ENCODE data around the gene BCKDHB.
A peak's percentile ranks its signal among the peaks of the same experiment; 100 is the strongest.

Gene BCKDHB

GRCh38 chr6:80182308-80182707, 75.8 kb downstream of the BCKDHB start:
- peaks cover 0 to 2% of the 10 kb centered on the region in 2 experiments for H3K36me3 ChIP-seq (ENCODE audit: control insufficient read depth in 1 of 2, insufficient read depth in 2 of 2, low read length in 2 of 2)
- WGBS (ENCODE audit: extremely low coverage, insufficient coverage, insufficient read length) = no CpG with 5 or more reads among the region's 1 CpG

DNA sequence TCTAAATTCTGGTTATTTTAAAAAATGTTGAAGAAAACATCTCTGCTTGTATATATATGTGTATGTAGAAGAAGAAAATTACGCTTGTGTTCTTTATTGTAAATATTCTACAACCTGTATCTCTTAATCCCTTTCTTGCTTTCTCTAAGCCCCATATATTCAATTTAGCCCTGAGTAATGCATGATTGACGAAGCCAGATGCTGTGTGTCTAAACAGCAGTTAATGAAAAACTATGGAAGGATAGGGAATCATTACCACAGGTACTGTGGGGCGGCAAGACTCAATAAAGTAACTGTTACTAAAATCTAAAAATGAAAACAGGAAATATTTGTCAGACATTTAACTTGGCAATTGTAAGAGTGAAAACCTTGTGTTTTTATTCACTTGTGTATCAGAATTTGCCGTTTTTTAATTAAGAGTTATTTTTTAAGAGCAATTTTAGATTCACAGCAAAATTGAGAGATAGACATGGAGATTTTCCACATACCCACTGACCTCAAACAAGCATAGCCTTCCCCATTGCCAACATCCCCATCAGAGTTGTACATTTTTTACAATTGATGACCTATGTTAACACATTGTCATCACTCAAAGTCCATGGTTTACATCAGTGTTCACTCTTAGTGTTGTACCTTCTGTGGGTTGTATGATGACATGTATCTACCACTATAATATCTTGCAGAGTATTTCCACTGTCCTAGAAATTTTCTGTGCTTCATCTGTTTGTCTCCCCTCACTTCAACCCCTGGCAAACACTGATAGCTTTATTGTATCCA, 76.7 kb downstream of the BCKDHB start:
- Histone ChIP-seq H4K8ac (ENCODE audit: low read depth, low read length) (no peak overlapping the region), H2AFZ (ENCODE audit: insufficient read depth, low read length, poor library complexity) (no peak overlapping the region), H2BK5ac (ENCODE audit: low read depth, low read length, poor library complexity) (no peak overlapping the region), H2AK5ac (ENCODE audit: low read length) (no peak overlapping the region), H3K4ac (ENCODE audit: low read depth, low read length) (no peak overlapping the region), H3K23ac (ENCODE audit: low read length) (no peak overlapping the region), H3K9me3 (ENCODE audit: insufficient read depth, low read depth, low read length) (no peaks in the 10 kb centered on the region), H2BK120ac (ENCODE audit: insufficient read depth, low read length, poor library complexity) (no peak overlapping the region), H3K4me1 (ENCODE audit: control insufficient read depth in 1 of 2, insufficient read depth in 2 of 2, low read length in 2 of 2) (peaks cover 3 to 5% of the 10 kb centered on the region in 2 experiments), H3K4me2 (ENCODE audit: low read length) (no peak overlapping the region), H3K4me3 (ENCODE audit: low read depth, low read length) (no peak overlapping the region), H3K36me3 (ENCODE audit: control insufficient read depth in 1 of 2, insufficient read depth in 2 of 2, low read length in 2 of 2) (peaks cover 0 to 2% of the 10 kb centered on the region in 2 experiments), H3K9ac (ENCODE audit: low read length) (no peak overlapping the region), H3K27ac (ENCODE audit: low read depth, low read length) (no peak overlapping the region), H4K12ac (ENCODE audit: low read depth, low read length) (no peak overlapping the region), H3K18ac (ENCODE audit: low read length) (no peak overlapping the region), H3K14ac (ENCODE audit: low read length) (no peak overlapping the region), H3K79me2 (ENCODE audit: control insufficient read depth, insufficient read depth, low read length, poor library complexity) (no peaks in the 10 kb centered on the region), H2BK12ac (ENCODE audit: low read length) (no peak overlapping the region), H3K79me1 (ENCODE audit: low read length) (no peaks in the 10 kb centered on the region), H4K91ac (ENCODE audit: low read depth, low read length) (no peak overlapping the region), H3K27me3 (ENCODE audit: insufficient read depth, low read length) (no peaks in the 10 kb centered on the region)
- DNase-seq = no peak
- no CpG with 5 or more reads among the region's 4 CpGs for WGBS (ENCODE audit: extremely low coverage, insufficient coverage, insufficient read length)

More at GRCh38 chr6:80182308-80182707, 75.8 kb downstream of the BCKDHB start:
- H3K27me3 ChIP-seq (ENCODE audit: insufficient read depth, low read length) = no peaks in the 10 kb centered on the region
- peaks cover 3 to 5% of the 10 kb centered on the region in 2 experiments for H3K4me1 ChIP-seq (ENCODE audit: control insufficient read depth in 1 of 2, insufficient read depth in 2 of 2, low read length in 2 of 2)
- DNase-seq = no peak
- no peak overlapping the region for H3K4me3 ChIP-seq (ENCODE audit: low read depth, low read length)
- H3K9me3 ChIP-seq (ENCODE audit: insufficient read depth, low read depth, low read length) = no peaks in the 10 kb centered on the region
- H4K8ac ChIP-seq (ENCODE audit: low read depth, low read length) = no peak overlapping the region
- H4K12ac ChIP-seq (ENCODE audit: low read depth, low read length) = no peak overlapping the region
- H2AFZ ChIP-seq (ENCODE audit: insufficient read depth, low read length, poor library complexity) = no peak overlapping the region
- H3K4ac ChIP-seq (ENCODE audit: low read depth, low read length) = no peak overlapping the region
- H2BK5ac ChIP-seq (ENCODE audit: low read depth, low read length, poor library complexity) = no peak overlapping the region
- no peak overlapping the region for H3K14ac ChIP-seq (ENCODE audit: low read length)
- H3K18ac ChIP-seq (ENCODE audit: low read length) = no peak overlapping the region
- H3K23ac ChIP-seq (ENCODE audit: low read length) = no peak overlapping the region
- no peak overlapping the region for H4K91ac ChIP-seq (ENCODE audit: low read depth, low read length)
- H2AK5ac ChIP-seq (ENCODE audit: low read length) = no peak overlapping the region
- no peaks in the 10 kb centered on the region for H3K79me2 ChIP-seq (ENCODE audit: control insufficient read depth, insufficient read depth, low read length, poor library complexity)
- H3K9ac ChIP-seq (ENCODE audit: low read length) = no peak overlapping the region
- H3K4me2 ChIP-seq (ENCODE audit: low read length) = no peak overlapping the region
- H2BK120ac ChIP-seq (ENCODE audit: insufficient read depth, low read length, poor library complexity) = no peak overlapping the region
- no peak overlapping the region for H3K27ac ChIP-seq (ENCODE audit: low read depth, low read length)
- H3K79me1 ChIP-seq (ENCODE audit: low read length) = no peaks in the 10 kb centered on the region
- no peak overlapping the region for H2BK12ac ChIP-seq (ENCODE audit: low read length)

DNA sequence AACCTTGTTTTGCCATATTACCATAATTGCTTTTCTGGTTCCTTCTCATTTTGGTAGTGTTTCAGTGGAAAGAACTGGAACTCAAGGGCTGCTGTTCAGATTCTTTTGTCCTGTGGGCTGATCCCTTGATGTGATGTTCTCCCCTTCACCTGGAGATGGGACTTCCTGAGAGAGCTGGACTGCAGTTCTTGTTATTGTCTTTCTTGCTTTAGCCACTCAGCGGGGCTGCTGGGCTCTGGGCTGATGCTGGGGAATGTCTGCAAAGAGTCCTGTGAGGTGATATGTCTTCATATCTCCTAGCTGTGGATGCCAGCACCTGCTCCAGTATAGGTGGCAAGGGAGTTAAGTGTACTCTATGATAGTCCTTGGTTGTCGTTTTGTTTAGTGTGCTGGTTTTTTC, 79.0 kb downstream of the BCKDHB start:
- no peak for DNase-seq
- Histone ChIP-seq H3K23ac (ENCODE audit: low read length) (no peak overlapping the region), H4K8ac (ENCODE audit: low read depth, low read length) (no peak overlapping the region), H4K91ac (ENCODE audit: low read depth, low read length) (no peak overlapping the region), H3K27me3 (ENCODE audit: insufficient read depth, low read length) (no peaks in the 10 kb centered on the region), H3K9me3 (ENCODE audit: insufficient read depth, low read depth, low read length) (no peaks in the 10 kb centered on the region), H3K36me3 (ENCODE audit: control insufficient read depth in 1 of 2, insufficient read depth in 2 of 2, low read length in 2 of 2) (no peaks in the 10 kb centered on the region), H3K4me3 (ENCODE audit: low read depth, low read length) (no peak overlapping the region), H3K27ac (ENCODE audit: low read depth, low read length) (no peak overlapping the region), H2BK12ac (ENCODE audit: low read length) (no peak overlapping the region), H2BK5ac (ENCODE audit: low read depth, low read length, poor library complexity) (no peak overlapping the region), H3K79me2 (ENCODE audit: control insufficient read depth, insufficient read depth, low read length, poor library complexity) (no peaks in the 10 kb centered on the region), H2AK5ac (ENCODE audit: low read length) (no peak overlapping the region), H3K9ac (ENCODE audit: low read length) (no peak overlapping the region), H3K18ac (ENCODE audit: low read length) (no peak overlapping the region), H4K12ac (ENCODE audit: low read depth, low read length) (no peak overlapping the region), H3K14ac (ENCODE audit: low read length) (no peak overlapping the region), H3K4me1 (ENCODE audit: control insufficient read depth in 1 of 2, insufficient read depth in 2 of 2, low read length in 2 of 2) (peaks cover 3 to 5% of the 10 kb centered on the region in 2 experiments), H3K4ac (ENCODE audit: low read depth, low read length) (no peak overlapping the region), H2BK120ac (ENCODE audit: insufficient read depth, low read length, poor library complexity) (no peak overlapping the region), H2AFZ (ENCODE audit: insufficient read depth, low read length, poor library complexity) (no peak overlapping the region), H3K4me2 (ENCODE audit: low read length) (no peak overlapping the region), H3K79me1 (ENCODE audit: low read length) (no peaks in the 10 kb centered on the region)
- no CpG with 5 or more reads among the region's 2 CpGs for WGBS (ENCODE audit: extremely low coverage, insufficient coverage, insufficient read length)

DNA sequence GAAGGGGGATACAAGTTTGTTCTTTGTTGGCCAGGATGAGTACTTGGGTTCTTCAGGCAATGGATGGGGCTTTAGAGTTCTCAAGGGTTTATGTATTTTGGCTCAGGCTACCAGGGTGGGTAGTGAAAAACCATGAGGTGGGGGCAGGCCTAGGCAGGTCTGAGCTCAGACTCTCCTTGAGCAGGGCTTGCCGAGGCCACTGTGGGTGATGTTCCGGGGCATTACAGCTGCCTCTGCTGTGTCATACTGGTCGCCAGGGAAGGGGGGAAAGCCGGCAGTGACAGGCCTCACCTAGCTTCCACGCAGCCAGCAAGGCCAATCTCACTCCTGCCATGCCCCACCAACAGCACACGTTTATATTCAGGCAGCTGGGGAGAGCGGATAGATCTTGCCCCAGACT, 79.6 kb downstream of the BCKDHB start:
- no peaks in the 10 kb centered on the region for H3K9me3 ChIP-seq (ENCODE audit: insufficient read depth, low read depth, low read length)
- no peak overlapping the region for H3K23ac ChIP-seq (ENCODE audit: low read length)
- peaks cover 3 to 5% of the 10 kb centered on the region in 2 experiments for H3K4me1 ChIP-seq (ENCODE audit: control insufficient read depth in 1 of 2, insufficient read depth in 2 of 2, low read length in 2 of 2)
- H3K27ac ChIP-seq (ENCODE audit: low read depth, low read length) = no peak overlapping the region
- no peak overlapping the region for H4K8ac ChIP-seq (ENCODE audit: low read depth, low read length)
- H3K9ac ChIP-seq (ENCODE audit: low read length) = no peak overlapping the region
- H3K18ac ChIP-seq (ENCODE audit: low read length) = peak overlapping the region; percentile 53
- H4K91ac ChIP-seq (ENCODE audit: low read depth, low read length) = no peak overlapping the region
- no peak overlapping the region for H3K4ac ChIP-seq (ENCODE audit: low read depth, low read length)
- no peak overlapping the region for H2AK5ac ChIP-seq (ENCODE audit: low read length)
- H3K4me2 ChIP-seq (ENCODE audit: low read length) = no peak overlapping the region
- no peak overlapping the region for H3K14ac ChIP-seq (ENCODE audit: low read length)
- no CpG with 5 or more reads among the region's 7 CpGs for WGBS (ENCODE audit: extremely low coverage, insufficient coverage, insufficient read length)
- DNase-seq = no peak
- H2BK120ac ChIP-seq (ENCODE audit: insufficient read depth, low read length, poor library complexity) = no peak overlapping the region
- H3K36me3 ChIP-seq (ENCODE audit: control insufficient read depth in 1 of 2, insufficient read depth in 2 of 2, low read length in 2 of 2) = no peaks in the 10 kb centered on the region
- H3K79me1 ChIP-seq (ENCODE audit: low read length) = no peaks in the 10 kb centered on the region
- H3K27me3 ChIP-seq (ENCODE audit: insufficient read depth, low read length) = no peaks in the 10 kb centered on the region
- no peaks in the 10 kb centered on the region for H3K79me2 ChIP-seq (ENCODE audit: control insufficient read depth, insufficient read depth, low read length, poor library complexity)
- H2BK12ac ChIP-seq (ENCODE audit: low read length) = no peak overlapping the region
- no peak overlapping the region for H3K4me3 ChIP-seq (ENCODE audit: low read depth, low read length)
- no peak overlapping the region for H2BK5ac ChIP-seq (ENCODE audit: low read depth, low read length, poor library complexity)
- H2AFZ ChIP-seq (ENCODE audit: insufficient read depth, low read length, poor library complexity) = no peak overlapping the region
- H4K12ac ChIP-seq (ENCODE audit: low read depth, low read length) = no peak overlapping the region
